Kidney epithelial cell (primary cell): Measurements from ENCODE around the gene CENPS. TPM values are rescaled to one million over a fixed set of nuclear protein-coding genes. Genes with fewer than 3 reads are reported as not detected.
A peak's percentile ranks its signal among the peaks of the same experiment; 100 is the strongest.

ENCODE experiments used
- DNase-seq: peaks from one replicate; pipeline ENCODE4 v3.0.0-alpha.2; 2010; ENCODE audit warnings: low read depth
- H3K27me3 ChIP-seq: 2 replicates; pipeline ENCODE4 v1.6.0; 2011; ENCODE audit warnings: low read length; ENCODE audit not compliant: control insufficient read depth, insufficient read depth
- H3K36me3 ChIP-seq: 2 replicates; pipeline ENCODE4 v1.5.1; 2011; ENCODE audit warnings: low read length; ENCODE audit not compliant: control insufficient read depth, insufficient read depth
- H3K4me3 ChIP-seq: 2 replicates; pipeline ENCODE4 v1.5.1; 2011; ENCODE audit warnings: low read depth, mild to moderate bottlenecking, control low read depth, low read length
- CTCF ChIP-seq: IDR thresholded peaks from 2 replicates; pipeline ENCODE4 v1.5.1; 2011; ENCODE audit warnings: mild to moderate bottlenecking, moderate library complexity, low read length, control low read depth, inconsistent platforms; ENCODE audit not compliant: insufficient read depth, poor library complexity, severe bottlenecking
- total RNA-seq: library from RNA; depleted of rRNA; stranded (reverse); fragments of >200 nt; gene quantifications from 2 replicates; pipeline ENCODE4 v1.2.3, GENCODE V29; 2015

CENPS gene
- total RNA-seq, 1 donor from 2014 or later = 6.6 TPM

DNA sequence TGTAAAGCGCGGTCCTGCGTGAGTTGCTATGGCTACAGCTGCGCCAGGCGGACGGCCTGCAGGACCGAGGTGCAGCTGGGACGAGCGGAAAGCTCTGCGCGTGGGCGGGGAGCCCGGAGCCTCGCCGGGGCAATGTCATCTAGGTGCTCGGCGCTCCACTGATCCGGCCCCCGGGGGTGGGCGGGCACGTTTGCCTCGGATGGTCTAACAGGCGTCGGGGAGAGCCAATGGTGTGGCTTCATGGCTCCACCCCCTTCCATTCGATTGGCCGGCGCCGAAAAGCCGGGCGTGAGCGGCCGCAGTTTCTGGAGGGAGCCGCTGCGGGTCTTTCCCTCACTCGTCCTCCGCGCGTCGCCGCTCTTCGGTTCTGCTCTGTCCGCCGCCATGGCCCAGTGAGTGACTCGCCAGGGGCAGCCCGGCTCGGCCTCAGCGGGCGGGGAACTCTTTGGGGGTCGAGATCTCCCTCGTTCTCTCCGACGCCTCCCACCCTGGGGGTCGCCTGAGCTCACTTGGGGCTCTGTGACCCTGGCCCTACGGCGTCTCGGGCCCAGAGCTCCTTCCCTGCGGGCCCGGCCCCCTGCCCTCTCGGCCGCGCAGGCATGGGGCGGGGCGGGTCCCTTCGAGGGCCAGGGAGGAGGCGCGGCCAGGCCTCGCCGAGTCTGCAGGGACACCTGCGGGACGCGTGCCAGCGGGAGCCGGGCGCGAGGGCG lies 31.3 kb upstream of the CENPS start, which contains the start of gene PGD:
Gene PGD (plus strand): TSS at position 331 of the 710 bp plus-strand sequence. CDS start 54 bp downstream, at position 385.
- TF ChIP-seq CTCF = no peak
- DNase-seq = peak; percentile 86
- Histone ChIP-seq H3K27me3 (no peaks in the 10 kb centered on the region), H3K4me3 (peak within 1 kb of the TSS; percentile 92), H3K36me3 (peaks cover 1% of the 10 kb centered on the region)

- DNase-seq = no peak
- TF ChIP-seq CTCF = no peak
- H3K36me3 ChIP-seq = peaks cover 1% of the 10 kb centered on the region
- H3K4me3 ChIP-seq = peak overlapping the region; percentile 92
- no peaks in the 10 kb centered on the region for H3K27me3 ChIP-seq
These were observed 30.7 kb upstream of the CENPS start for GRCh38 chr1:10399444-10399941.

DNA sequence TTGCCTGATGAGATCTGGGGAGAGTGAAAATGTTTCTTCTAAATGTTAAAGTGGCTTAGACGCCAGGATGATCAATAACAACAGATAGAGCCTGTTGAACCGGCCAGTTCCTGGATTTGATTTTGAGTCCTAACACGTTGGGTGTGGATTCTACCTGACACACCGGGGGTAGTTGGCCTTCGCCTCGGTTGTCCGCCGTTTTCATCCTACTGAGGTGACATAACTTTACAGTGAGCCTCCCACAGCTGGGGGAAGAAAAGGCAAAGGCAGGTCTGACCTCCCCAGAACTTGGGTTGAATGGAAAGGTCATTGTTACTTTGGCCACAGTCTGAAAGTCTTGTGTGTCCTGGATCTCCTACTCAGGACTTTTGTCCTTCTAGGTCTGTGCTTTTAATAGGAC lies 30.2 kb upstream of the CENPS start:
- Histone ChIP-seq H3K36me3 (peaks cover 1% of the 10 kb centered on the region), H3K27me3 (no peaks in the 10 kb centered on the region), H3K4me3 (peak overlapping the region; percentile 92)
- TF ChIP-seq CTCF = no peak
- no peak for DNase-seq

DNA sequence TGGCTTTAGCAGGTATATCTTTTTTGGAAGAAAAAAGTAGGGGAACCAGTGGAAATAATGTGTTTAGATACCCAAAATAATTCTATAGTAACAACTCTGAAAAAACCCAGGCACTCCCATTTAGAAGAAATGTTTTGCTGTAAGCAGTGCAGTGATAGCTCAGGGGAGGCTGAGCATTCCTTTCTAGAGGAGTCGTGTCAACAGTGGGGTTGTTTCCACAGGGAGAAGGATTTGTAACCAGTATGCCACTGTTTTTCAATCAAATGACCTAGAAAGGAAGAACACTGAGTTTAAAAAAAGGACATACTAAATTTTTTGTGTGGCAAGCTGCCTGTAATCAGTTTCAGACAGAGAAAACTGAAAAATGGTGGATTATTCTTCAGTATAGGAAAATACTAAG lies 29.0 kb upstream of the CENPS start:
- no peak for TF ChIP-seq CTCF
- no peak for DNase-seq
- Histone ChIP-seq H3K27me3 (no peaks in the 10 kb centered on the region), H3K36me3 (peaks cover 1% of the 10 kb centered on the region), H3K4me3 (no peak overlapping the region)

DNA sequence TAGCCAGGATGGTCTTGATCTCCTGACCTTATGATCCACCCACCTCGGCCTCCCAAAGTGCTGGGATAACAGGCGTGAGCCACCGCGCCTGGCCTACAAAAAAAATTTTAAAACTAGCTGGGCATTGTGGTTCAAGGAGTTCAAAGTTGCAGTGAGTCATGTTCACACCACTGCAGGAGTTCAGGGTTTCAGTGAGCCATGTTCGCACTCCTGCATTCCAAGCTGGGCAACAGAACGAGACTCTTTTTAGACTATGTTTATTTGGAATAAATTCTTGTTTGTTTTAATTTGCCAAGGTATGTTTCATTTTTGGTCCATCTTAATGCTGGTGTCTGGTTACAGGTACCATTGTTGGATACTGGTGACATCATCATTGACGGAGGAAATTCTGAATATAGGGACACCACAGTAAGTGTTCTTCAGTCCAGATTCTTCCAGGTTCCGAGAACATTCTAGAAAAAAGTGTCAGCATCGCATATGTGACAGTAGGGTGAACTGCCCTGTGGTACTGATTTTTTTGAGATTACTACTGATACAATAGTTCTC lies 27.4 kb upstream of the CENPS start:
- Histone ChIP-seq H3K36me3 (peaks cover 1% of the 10 kb centered on the region), H3K27me3 (no peaks in the 10 kb centered on the region), H3K4me3 (no peak overlapping the region)
- DNase-seq = no peak
- no peak for TF ChIP-seq CTCF
